Kidney capillary endothelial cell (primary cell): ENCODE measurements around the gene FAM107B.

Experiments used
- DNase-seq: peaks from one replicate; pipeline ENCODE4 v3.0.0-alpha.2; 2018; ENCODE audit warnings: low spot score

Gene FAM107B

GRCh38 chr10:14578060-14578952 lies 196.4 kb downstream of the FAM107B start:
- DNase-seq: peak; percentile 72

GRCh38 chr10:14574885-14575284 lies 199.8 kb downstream of the FAM107B start:
- DNase-seq: no peak

- no peak for DNase-seq
Measured at GRCh38 chr10:14574291-14574690, 200.4 kb downstream of the FAM107B start.

GRCh38 chr10:14573666-14574261 lies 200.9 kb downstream of the FAM107B start:
- DNase-seq: peak; percentile 87

GRCh38 chr10:14572811-14573210 lies 201.9 kb downstream of the FAM107B start:
- DNase-seq: no peak

- DNase-seq: no peak
Measured at GRCh38 chr10:14571866-14572507, 202.7 kb downstream of the FAM107B start.

- no peak for DNase-seq
Measured at GRCh38 chr10:14570800-14571199, 203.9 kb downstream of the FAM107B start.

- DNase-seq: no peak
Measured at GRCh38 chr10:14569274-14570060, 205.2 kb downstream of the FAM107B start.

- DNase-seq: no peak
Measured at GRCh38 chr10:14567421-14567820, 207.3 kb downstream of the FAM107B start.

GRCh38 chr10:14566498-14566897 lies 208.2 kb downstream of the FAM107B start:
- DNase-seq: no peak

GRCh38 chr10:14565199-14565598 lies 209.5 kb downstream of the FAM107B start:
- DNase-seq: no peak

GRCh38 chr10:14564268-14564744 lies 210.4 kb downstream of the FAM107B start:
- no peak for DNase-seq

- DNase-seq: no peak
Measured at GRCh38 chr10:14563359-14563940, 211.2 kb downstream of the FAM107B start.

GRCh38 chr10:14563076-14563336 lies 211.7 kb downstream of the FAM107B start:
- DNase-seq: no peak

- no peak for DNase-seq
Measured at GRCh38 chr10:14562218-14563075, 212.2 kb downstream of the FAM107B start.

- DNase-seq: no peak
Measured at GRCh38 chr10:14560791-14561765, 213.6 kb downstream of the FAM107B start.

GRCh38 chr10:14560274-14560673 lies 214.4 kb downstream of the FAM107B start:
- DNase-seq: peak; percentile 61

GRCh38 chr10:14558025-14558424 lies 216.7 kb downstream of the FAM107B start:
- no peak for DNase-seq

GRCh38 chr10:14557567-14557966 lies 217.1 kb downstream of the FAM107B start:
- no peak for DNase-seq
